ENCODE measurements around the gene RTRAF. TPM values are rescaled to one million over a fixed set of nuclear protein-coding genes. Genes with fewer than 3 reads are reported as not detected.

The RTRAF gene
- total and polyA plus RNA-seq, 2 experiments from 2014 or later: 150 to 729 TPM

- H3K4me1 ChIP-seq (ENCODE audit: insufficient read depth): no peaks in the 10 kb centered on the region
- H3F3A ChIP-seq (replicated peaks; ENCODE audit: low read depth): no peaks in the 10 kb centered on the region
- H3K27ac ChIP-seq (ENCODE audit: low read depth): no peak overlapping the region
- no peak overlapping the region for H2AFZ ChIP-seq
- H4K20me1 ChIP-seq (replicated peaks; ENCODE audit: insufficient read depth): peaks cover 13% of the 10 kb centered on the region; the same call in 1 of the 2 replicates
- H3K4me1 Mint-ChIP-seq: no peaks in the 10 kb centered on the region
- DNase-seq (ENCODE audit: low spot score) (peak; percentile 56), ATAC-seq (no peak)
- peaks cover 70% of the 10 kb centered on the region for H3K79me2 ChIP-seq (replicated peaks; ENCODE audit: insufficient read depth)
- no peaks in the 10 kb centered on the region for H3K9me2 ChIP-seq (ENCODE audit: insufficient read depth)
- H3K9me3 Mint-ChIP-seq: no peaks in the 10 kb centered on the region
- H3K27me3 ChIP-seq (ENCODE audit: insufficient read depth): no peaks in the 10 kb centered on the region
- no peak overlapping the region for H3K4me3 ChIP-seq
- TF ChIP-seq NANOG (IDR thresholded peaks at IDR 0.05; ENCODE audit: borderline replicate concordance) (no peak), CTCF (conservative IDR thresholded peaks at IDR 0.05; ENCODE audit: low read depth in 2 of 2) (peak; percentile 53 to 80; a peak in 3 of 4 replicates)
- H3K27me3 Mint-ChIP-seq (ENCODE audit: insufficient read depth, low read depth, poor library complexity): peaks cover 1% of the 10 kb centered on the region
- peaks cover 83% of the 10 kb centered on the region for H3K36me3 Mint-ChIP-seq (ENCODE audit: low read depth)
- no peak overlapping the region for H3K27ac Mint-ChIP-seq
- no peak overlapping the region for H3K4me2 ChIP-seq
- H3K36me3 ChIP-seq (ENCODE audit: insufficient read depth): peaks cover 43% of the 10 kb centered on the region
- no peak overlapping the region for H3K4me3 Mint-ChIP-seq
These were observed 6.9 kb downstream of the RTRAF start for GRCh38 chr14:51996148-51996746.

DNA sequence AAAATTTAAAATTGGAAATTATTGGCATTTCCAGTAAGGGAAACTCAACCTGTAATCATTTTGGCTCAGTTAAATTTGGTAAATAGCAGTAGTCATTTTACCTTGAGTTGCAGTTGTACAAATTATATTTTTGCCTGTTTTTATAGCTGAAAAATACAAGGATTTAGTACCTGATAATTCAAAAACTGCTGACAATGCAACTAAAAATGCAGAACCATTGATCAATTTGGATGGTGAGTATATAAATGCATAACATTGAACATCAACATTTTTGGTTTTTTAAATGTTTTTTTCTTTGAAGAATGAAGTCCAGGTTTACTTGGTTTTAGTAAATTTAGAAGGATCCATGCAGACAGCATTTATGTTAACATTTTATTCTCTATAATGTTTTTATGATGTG lies 9.0 kb downstream of the RTRAF start:
- H3K79me2 ChIP-seq (replicated peaks; ENCODE audit: insufficient read depth): peaks cover 49% of the 10 kb centered on the region
- TF ChIP-seq POLR2AphosphoS5 (IDR thresholded peaks at IDR 0.05; ENCODE audit: low read depth) (no peak), ETS1 (IDR thresholded peaks at IDR 0.05) (no peak), CREB1 (CRISPR knock-in tag; IDR thresholded peaks at IDR 0.05; ENCODE audit: low read depth) (no peak), NANOG (IDR thresholded peaks at IDR 0.05; ENCODE audit: borderline replicate concordance) (no peak), CTCF (conservative IDR thresholded peaks at IDR 0.05; ENCODE audit: low read depth in 2 of 2) (no peak)
- TF ChIP-seq, protein P1, sequence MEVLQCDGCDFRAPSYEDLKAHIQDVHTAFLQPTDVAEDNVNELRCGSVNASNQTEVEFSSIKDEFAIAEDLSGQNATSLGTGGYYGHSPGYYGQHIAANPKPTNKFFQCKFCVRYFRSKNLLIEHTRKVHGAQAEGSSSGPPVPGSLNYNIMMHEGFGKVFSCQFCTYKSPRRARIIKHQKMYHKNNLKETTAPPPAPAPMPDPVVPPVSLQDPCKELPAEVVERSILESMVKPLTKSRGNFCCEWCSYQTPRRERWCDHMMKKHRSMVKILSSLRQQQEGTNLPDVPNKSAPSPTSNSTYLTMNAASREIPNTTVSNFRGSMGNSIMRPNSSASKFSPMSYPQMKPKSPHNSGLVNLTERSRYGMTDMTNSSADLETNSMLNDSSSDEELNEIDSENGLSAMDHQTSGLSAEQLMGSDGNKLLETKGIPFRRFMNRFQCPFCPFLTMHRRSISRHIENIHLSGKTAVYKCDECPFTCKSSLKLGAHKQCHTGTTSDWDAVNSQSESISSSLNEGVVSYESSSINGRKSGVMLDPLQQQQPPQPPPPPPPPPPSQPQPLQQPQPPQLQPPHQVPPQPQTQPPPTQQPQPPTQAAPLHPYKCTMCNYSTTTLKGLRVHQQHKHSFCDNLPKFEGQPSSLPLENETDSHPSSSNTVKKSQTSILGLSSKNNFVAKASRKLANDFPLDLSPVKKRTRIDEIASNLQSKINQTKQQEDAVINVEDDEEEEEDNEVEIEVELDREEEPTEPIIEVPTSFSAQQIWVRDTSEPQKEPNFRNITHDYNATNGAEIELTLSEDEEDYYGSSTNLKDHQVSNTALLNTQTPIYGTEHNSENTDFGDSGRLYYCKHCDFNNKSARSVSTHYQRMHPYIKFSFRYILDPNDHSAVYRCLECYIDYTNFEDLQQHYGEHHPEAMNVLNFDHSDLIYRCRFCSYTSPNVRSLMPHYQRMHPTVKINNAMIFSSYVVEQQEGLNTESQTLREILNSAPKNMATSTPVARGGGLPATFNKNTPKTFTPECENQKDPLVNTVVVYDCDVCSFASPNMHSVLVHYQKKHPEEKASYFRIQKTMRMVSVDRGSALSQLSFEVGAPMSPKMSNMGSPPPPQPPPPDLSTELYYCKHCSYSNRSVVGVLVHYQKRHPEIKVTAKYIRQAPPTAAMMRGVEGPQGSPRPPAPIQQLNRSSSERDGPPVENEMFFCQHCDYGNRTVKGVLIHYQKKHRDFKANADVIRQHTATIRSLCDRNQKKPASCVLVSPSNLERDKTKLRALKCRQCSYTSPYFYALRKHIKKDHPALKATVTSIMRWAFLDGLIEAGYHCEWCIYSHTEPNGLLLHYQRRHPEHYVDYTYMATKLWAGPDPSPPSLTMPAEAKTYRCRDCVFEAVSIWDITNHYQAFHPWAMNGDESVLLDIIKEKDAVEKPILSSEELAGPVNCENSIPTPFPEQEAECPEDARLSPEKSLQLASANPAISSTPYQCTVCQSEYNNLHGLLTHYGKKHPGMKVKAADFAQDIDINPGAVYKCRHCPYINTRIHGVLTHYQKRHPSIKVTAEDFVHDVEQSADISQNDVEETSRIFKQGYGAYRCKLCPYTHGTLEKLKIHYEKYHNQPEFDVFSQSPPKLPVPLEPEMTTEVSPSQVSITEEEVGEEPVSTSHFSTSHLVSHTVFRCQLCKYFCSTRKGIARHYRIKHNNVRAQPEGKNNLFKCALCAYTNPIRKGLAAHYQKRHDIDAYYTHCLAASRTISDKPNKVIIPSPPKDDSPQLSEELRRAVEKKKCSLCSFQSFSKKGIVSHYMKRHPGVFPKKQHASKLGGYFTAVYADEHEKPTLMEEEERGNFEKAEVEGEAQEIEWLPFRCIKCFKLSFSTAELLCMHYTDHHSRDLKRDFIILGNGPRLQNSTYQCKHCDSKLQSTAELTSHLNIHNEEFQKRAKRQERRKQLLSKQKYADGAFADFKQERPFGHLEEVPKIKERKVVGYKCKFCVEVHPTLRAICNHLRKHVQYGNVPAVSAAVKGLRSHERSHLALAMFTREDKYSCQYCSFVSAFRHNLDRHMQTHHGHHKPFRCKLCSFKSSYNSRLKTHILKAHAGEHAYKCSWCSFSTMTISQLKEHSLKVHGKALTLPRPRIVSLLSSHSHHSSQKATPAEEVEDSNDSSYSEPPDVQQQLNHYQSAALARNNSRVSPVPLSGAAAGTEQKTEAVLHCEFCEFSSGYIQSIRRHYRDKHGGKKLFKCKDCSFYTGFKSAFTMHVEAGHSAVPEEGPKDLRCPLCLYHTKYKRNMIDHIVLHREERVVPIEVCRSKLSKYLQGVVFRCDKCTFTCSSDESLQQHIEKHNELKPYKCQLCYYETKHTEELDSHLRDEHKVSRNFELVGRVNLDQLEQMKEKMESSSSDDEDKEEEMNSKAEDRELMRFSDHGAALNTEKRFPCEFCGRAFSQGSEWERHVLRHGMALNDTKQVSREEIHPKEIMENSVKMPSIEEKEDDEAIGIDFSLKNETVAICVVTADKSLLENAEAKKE (CRISPR knock-in tag; IDR thresholded peaks at IDR 0.05): no peak

More for the DNA sequence above, 9.0 kb downstream of the RTRAF start:
- H3K27ac ChIP-seq (ENCODE audit: low read depth): no peak overlapping the region
- no peak overlapping the region for H3K4me2 ChIP-seq
- Mint-ChIP-seq H3K9me3 (no peaks in the 10 kb centered on the region), H3K27ac (no peak overlapping the region), H3K4me3 (no peak overlapping the region), H3K36me3 (ENCODE audit: low read depth) (peaks cover 85% of the 10 kb centered on the region), H3K27me3 (ENCODE audit: insufficient read depth, low read depth, poor library complexity) (peaks cover 4% of the 10 kb centered on the region), H3K4me1 (no peaks in the 10 kb centered on the region)
- H3F3A ChIP-seq (replicated peaks; ENCODE audit: low read depth): no peaks in the 10 kb centered on the region
- H3K36me3 ChIP-seq (ENCODE audit: insufficient read depth): peaks cover 46% of the 10 kb centered on the region
- no peak overlapping the region for H2AFZ ChIP-seq
- no peaks in the 10 kb centered on the region for H3K9me2 ChIP-seq (ENCODE audit: insufficient read depth)
- no peak overlapping the region for H3K4me3 ChIP-seq
- no peak for DNase-seq (ENCODE audit: low spot score)
- no peak for ATAC-seq
- no peaks in the 10 kb centered on the region for H3K4me1 ChIP-seq (ENCODE audit: insufficient read depth)
- H3K27me3 ChIP-seq (ENCODE audit: insufficient read depth): no peaks in the 10 kb centered on the region
- 0 out of 2 replicates have a peak, but pooled peaks cover 10% of the 10 kb centered on the region for H4K20me1 ChIP-seq (replicated peaks; ENCODE audit: insufficient read depth)
